GM21619 (cell line): ENCODE data around the gene DRD1.
"Not testable (repeated sequence)": the region's sequence is repeated elsewhere in the genome, so short reads cannot be mapped to it uniquely, and the experiment has no call there.

ENCODE experiments used
- ATAC-seq: cut with Tn5 transposase; IDR thresholded peaks from one replicate; pipeline ENCODE4 v1.9.1; 2021; ENCODE audit not compliant: unreplicated experiment

Gene DRD1

GRCh38 chr5:175434800-175435199 lies 9.2 kb downstream of the DRD1 start:
- no peak for ATAC-seq

- ATAC-seq: no peak
These were observed 16.2 kb downstream of the DRD1 start for GRCh38 chr5:175427762-175428161.

- ATAC-seq: not testable (repeated sequence)
These were observed 19.4 kb downstream of the DRD1 start for GRCh38 chr5:175424594-175424993.

GRCh38 chr5:175422058-175422457 lies 21.9 kb downstream of the DRD1 start:
- no peak for ATAC-seq

- no peak for ATAC-seq
These were observed 23.6 kb downstream of the DRD1 start for GRCh38 chr5:175420383-175420782.

- no peak for ATAC-seq
These were observed 25.7 kb downstream of the DRD1 start for GRCh38 chr5:175418251-175418650.

- no peak for ATAC-seq
These were observed 26.6 kb downstream of the DRD1 start for GRCh38 chr5:175417384-175417783.

GRCh38 chr5:175415303-175415702 lies 28.7 kb downstream of the DRD1 start:
- ATAC-seq: no peak

- no peak for ATAC-seq
These were observed 33.1 kb downstream of the DRD1 start for GRCh38 chr5:175410926-175411325.

GRCh38 chr5:175406300-175406699 lies 37.7 kb downstream of the DRD1 start:
- ATAC-seq: no peak

GRCh38 chr5:175397590-175398297 lies 46.2 kb downstream of the DRD1 start:
- not testable (repeated sequence) for ATAC-seq

- not testable (repeated sequence) for ATAC-seq
These were observed 48.6 kb downstream of the DRD1 start for GRCh38 chr5:175395430-175395829.

- ATAC-seq: no peak
These were observed 49.4 kb downstream of the DRD1 start for GRCh38 chr5:175394601-175395000.

GRCh38 chr5:175393897-175394296 lies 50.1 kb downstream of the DRD1 start:
- ATAC-seq: no peak

GRCh38 chr5:175392236-175392635 lies 51.7 kb downstream of the DRD1 start:
- no peak for ATAC-seq

- ATAC-seq: no peak
These were observed 53.5 kb downstream of the DRD1 start for GRCh38 chr5:175390352-175391083.
